ENCODE data around the gene ATP8A1. TPM values are rescaled to one million over a fixed set of nuclear protein-coding genes. Genes with fewer than 3 reads are reported as not detected.

The ATP8A1 gene
- total and polyA plus RNA-seq, 2 of the 4 experiments (the other 2 are of a cell fraction) = 0.12 to 0.36 TPM

DNA sequence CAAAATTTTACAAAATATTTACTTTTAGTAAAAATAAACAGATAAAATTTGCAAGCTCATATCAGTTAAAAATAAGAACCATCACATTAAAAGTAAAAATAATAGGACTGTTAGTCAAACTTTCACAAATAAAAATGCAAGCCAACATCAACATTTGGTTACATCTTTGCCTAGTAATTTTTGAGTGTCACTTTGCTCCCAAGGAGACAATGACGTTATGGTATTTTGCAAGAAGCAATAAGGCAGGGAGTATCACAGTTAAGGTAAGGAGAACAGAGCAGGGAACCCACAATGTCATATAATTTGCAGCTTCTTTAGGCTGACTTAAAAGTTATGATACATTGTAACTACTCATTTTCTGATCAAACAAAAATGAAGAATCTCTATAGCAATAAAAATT is 98.7 kb downstream of the ATP8A1 start:
- TF ChIP-seq, protein P1, sequence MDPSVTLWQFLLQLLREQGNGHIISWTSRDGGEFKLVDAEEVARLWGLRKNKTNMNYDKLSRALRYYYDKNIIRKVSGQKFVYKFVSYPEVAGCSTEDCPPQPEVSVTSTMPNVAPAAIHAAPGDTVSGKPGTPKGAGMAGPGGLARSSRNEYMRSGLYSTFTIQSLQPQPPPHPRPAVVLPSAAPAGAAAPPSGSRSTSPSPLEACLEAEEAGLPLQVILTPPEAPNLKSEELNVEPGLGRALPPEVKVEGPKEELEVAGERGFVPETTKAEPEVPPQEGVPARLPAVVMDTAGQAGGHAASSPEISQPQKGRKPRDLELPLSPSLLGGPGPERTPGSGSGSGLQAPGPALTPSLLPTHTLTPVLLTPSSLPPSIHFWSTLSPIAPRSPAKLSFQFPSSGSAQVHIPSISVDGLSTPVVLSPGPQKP (IDR thresholded peaks at IDR 0.05; ENCODE audit: borderline replicate concordance, low read depth, low read length) = no peak
- no peak for TF ChIP-seq RCOR1 (IDR thresholded peaks at IDR 0.05; ENCODE audit: insufficient replicate concordance, low read length)
- TF ChIP-seq MAZ (IDR thresholded peaks at IDR 0.05; ENCODE audit: borderline replicate concordance, low read depth, low read length) = no peak
- no peak for TF ChIP-seq MAFK (IDR thresholded peaks at IDR 0.05; ENCODE audit: low read depth, low read length)
- no peak for TF ChIP-seq MXI1 (IDR thresholded peaks at IDR 0.05; ENCODE audit: borderline replicate concordance, low read depth, low read length)
- no peak for TF ChIP-seq CEBPB (IDR thresholded peaks at IDR 0.05; ENCODE audit: low read depth, low read length)
- no peak for TF ChIP-seq SMC3 (IDR thresholded peaks at IDR 0.05; ENCODE audit: low read depth, low read length)
- TF ChIP-seq RFX5 (IDR thresholded peaks at IDR 0.05; ENCODE audit: low read depth, low read length) = no peak
- no peak for TF ChIP-seq POLR2A (IDR thresholded peaks at IDR 0.05; ENCODE audit: low read depth, low read length)
- no peak for TF ChIP-seq CHD1 (IDR thresholded peaks at IDR 0.05; ENCODE audit: low read depth, low read length)
- TF ChIP-seq, protein P2, sequence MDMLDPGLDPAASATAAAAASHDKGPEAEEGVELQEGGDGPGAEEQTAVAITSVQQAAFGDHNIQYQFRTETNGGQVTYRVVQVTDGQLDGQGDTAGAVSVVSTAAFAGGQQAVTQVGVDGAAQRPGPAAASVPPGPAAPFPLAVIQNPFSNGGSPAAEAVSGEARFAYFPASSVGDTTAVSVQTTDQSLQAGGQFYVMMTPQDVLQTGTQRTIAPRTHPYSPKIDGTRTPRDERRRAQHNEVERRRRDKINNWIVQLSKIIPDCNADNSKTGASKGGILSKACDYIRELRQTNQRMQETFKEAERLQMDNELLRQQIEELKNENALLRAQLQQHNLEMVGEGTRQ (IDR thresholded peaks at IDR 0.05; ENCODE audit: low read depth, low read length) = no peak
- Histone ChIP-seq H3K14ac (replicated peaks; ENCODE audit: low read depth, low read length) (no peak overlapping the region), H3K4ac (ENCODE audit: low read depth, low read length) (no peak overlapping the region), H3K4me3 (ENCODE audit: insufficient read depth, low read depth, low read length) (no peak overlapping the region), H3K18ac (ENCODE audit: low read depth, low read length) (no peak overlapping the region), H3K36me3 (ENCODE audit: control insufficient read depth, insufficient read depth, low read length) (no peaks in the 10 kb centered on the region), H2BK15ac (ENCODE audit: low read depth, low read length) (no peak overlapping the region), H2AK9ac (replicated peaks; ENCODE audit: low read depth, low read length, poor library complexity) (no peak overlapping the region), H2BK5ac (ENCODE audit: low read depth, low read length, poor library complexity, severe bottlenecking) (no peak overlapping the region), H2AFZ (replicated peaks; ENCODE audit: low read length, poor library complexity) (no peak overlapping the region), H3K9ac (ENCODE audit: low read depth, low read length) (no peak overlapping the region), H3K9me1 (ENCODE audit: insufficient read depth, low read length) (no peaks in the 10 kb centered on the region), H3K23ac (ENCODE audit: low read depth, low read length) (no peak overlapping the region), H3K9me3 (ENCODE audit: control insufficient read depth, insufficient read depth, low read length) (no peaks in the 10 kb centered on the region), H4K8ac (ENCODE audit: low read depth in 2 of 2, low read length in 2 of 2) (no peak overlapping the region), H3K56ac (ENCODE audit: extremely low read depth, insufficient read depth, low read length) (no peak overlapping the region), H3K79me1 (ENCODE audit: low read depth in 1 of 2, low read length in 2 of 2) (no peaks in the 10 kb centered on the region), H4K91ac (ENCODE audit: insufficient read depth, low read depth, low read length) (no peak overlapping the region), H2BK120ac (ENCODE audit: low read depth, low read length) (no peak overlapping the region), H3K27me3 (ENCODE audit: control insufficient read depth, insufficient read depth, low read length) (no peaks in the 10 kb centered on the region), H3K4me2 (ENCODE audit: low read depth, low read length) (no peak overlapping the region), H4K20me1 (ENCODE audit: insufficient read depth, low read length) (no peaks in the 10 kb centered on the region), H3K27ac (ENCODE audit: insufficient read depth, low read length) (no peak overlapping the region), H2AK5ac (ENCODE audit: low read depth, low read length) (no peak overlapping the region), H4K5ac (ENCODE audit: low read depth, low read length) (no peak overlapping the region), H2BK20ac (ENCODE audit: low read depth, low read length) (no peak overlapping the region), H3K4me1 (ENCODE audit: control insufficient read depth, insufficient read depth, low read length) (no peaks in the 10 kb centered on the region)
- whole genome bisulfite sequencing, 2 experiments (ENCODE audit: extremely low coverage in 2 of 2, insufficient read length in 1 of 2) = no CpG with 5 or more reads among the region's 1 CpG
- dilution Hi-C loops (cut with HindIII; ENCODE audit: low sequenced_read_pairs, unreplicated experiment) = no loop called here
- ATAC-seq (ENCODE audit: low read depth) (no peak), DNase-seq (no peak)
- no TSS peak for BruUV-seq (replicated peaks)
- ChIA-PET CTCF (interaction anchor here (0.5 to 1.6 kb wide), 3 partner anchors 10 to 483 kb away, joined by 3 to 5 read pairs (median 3); no protein-coding TSS in a partner anchor), POLR2A (ENCODE audit: unreplicated experiment) (no interaction called here)
- intact Hi-C loops (cut with micrococcal nuclease) = no loop called here
- in situ Hi-C loops (cut with MboI; ENCODE audit: low sequenced_read_pairs) = no loop called here

Measured in IMR-90 (cell line).